IMR-90 (cell line): Measurements from ENCODE around the gene GSN. TPM values are rescaled to one million over a fixed set of nuclear protein-coding genes. Genes with fewer than 3 reads are reported as not detected.
A peak's percentile ranks its signal among the peaks of the same experiment; 100 is the strongest.

ENCODE experiments used
- ATAC-seq: fragments of 200-7000 bp; cut with Tn5 transposase; 2 replicates; pipeline ENCODE4 v1.9.1; 2020; ENCODE audit warnings: low read depth, mild to moderate bottlenecking, moderate library complexity
- BruUV-seq: library from RNA; stranded (reverse); fragments of 400-500 nt; replicated peaks from 2 replicates; lab custom pipeline; 2021; lab: Mats Ljungman, UMichigan
- CTCF ChIA-PET: fragments of 300-600 bp; formaldehyde crosslinking; extraction: SDS; loops from one replicate; lab custom pipeline; 2021; ENCODE audit warnings: antibody characterized with exemption; lab: Yijun Ruan, JAX
- POLR2A ChIA-PET: fragments of 300-600 bp; sonication (Branson Sonifier 250); formaldehyde crosslinking; loops from one replicate; lab custom pipeline; 2022; ENCODE audit warnings: antibody characterized with exemption; ENCODE audit not compliant: unreplicated experiment; lab: Charles Lee
- DNase-seq: peaks from one replicate; pipeline ENCODE4 v3.0.0; 2013
- H2AFZ ChIP-seq: replicated peaks from 2 replicates; pipeline ENCODE3; 2013; ENCODE audit warnings: low read length, mild to moderate bottlenecking; ENCODE audit not compliant: poor library complexity
- H2AK5ac ChIP-seq: 2 replicates; pipeline ENCODE4 v1.6.1; 2013; ENCODE audit warnings: low read depth, low read length, inconsistent platforms
- H2AK9ac ChIP-seq: replicated peaks from 2 replicates; pipeline ENCODE3; 2013; ENCODE audit warnings: mild to moderate bottlenecking, low read depth, low read length, moderate library complexity; ENCODE audit not compliant: poor library complexity
- H2BK120ac ChIP-seq: 2 replicates; pipeline ENCODE4 v1.6.1; 2013; ENCODE audit warnings: low read depth, low read length, inconsistent platforms
- H2BK15ac ChIP-seq: 3 replicates; pipeline ENCODE4 v1.6.1; 2013; ENCODE audit warnings: low read depth, low read length, inconsistent platforms
- H2BK20ac ChIP-seq: 2 replicates; pipeline ENCODE4 v1.6.1; 2013; ENCODE audit warnings: low read depth, mild to moderate bottlenecking, inconsistent platforms, low read length, moderate library complexity
- H2BK5ac ChIP-seq: 2 replicates; pipeline ENCODE4 v1.6.1; 2013; ENCODE audit warnings: mild to moderate bottlenecking, low read depth, low read length, inconsistent platforms; ENCODE audit not compliant: poor library complexity, severe bottlenecking
- H3K14ac ChIP-seq: replicated peaks from 2 replicates; pipeline ENCODE4 v1.6.1; 2013; ENCODE audit warnings: low read depth, low read length, inconsistent platforms
- H3K18ac ChIP-seq: 2 replicates; pipeline ENCODE4 v1.6.1; 2013; ENCODE audit warnings: low read depth, low read length, control low read depth
- H3K23ac ChIP-seq: 2 replicates; pipeline ENCODE4 v1.6.1; 2013; ENCODE audit warnings: low read depth, low read length, inconsistent platforms
- H3K27ac ChIP-seq: 2 replicates; pipeline ENCODE4 v1.5.1; 2013; ENCODE audit warnings: mild to moderate bottlenecking, control low read depth, low read length; ENCODE audit not compliant: insufficient read depth
- H3K27me3 ChIP-seq: 2 replicates; pipeline ENCODE4 v1.6.1; 2013; ENCODE audit warnings: low read length; ENCODE audit not compliant: control insufficient read depth, insufficient read depth
- H3K36me3 ChIP-seq: 2 replicates; pipeline ENCODE4 v1.6.1; 2013; ENCODE audit warnings: low read length, mixed read lengths; ENCODE audit not compliant: control insufficient read depth, insufficient read depth
- H3K4ac ChIP-seq: 2 replicates; pipeline ENCODE4 v1.6.1; 2013; ENCODE audit warnings: low read depth, low read length, inconsistent platforms
- H3K4me1 ChIP-seq: 2 replicates; pipeline ENCODE4 v1.6.1; 2013; ENCODE audit warnings: low read length, mixed read lengths; ENCODE audit not compliant: control insufficient read depth, insufficient read depth
- H3K4me2 ChIP-seq: 2 replicates; pipeline ENCODE4 v1.6.1; 2013; ENCODE audit warnings: low read depth, mild to moderate bottlenecking, control low read depth, low read length, moderate library complexity
- H3K4me3 ChIP-seq: 2 replicates; pipeline ENCODE4 v1.5.1; 2013; ENCODE audit warnings: low read depth, mild to moderate bottlenecking, control low read depth, low read length, moderate library complexity; ENCODE audit not compliant: insufficient read depth
- H3K56ac ChIP-seq: 2 replicates; pipeline ENCODE4 v1.6.1; 2013; ENCODE audit warnings: low read length, inconsistent platforms; ENCODE audit not compliant: insufficient read depth; ENCODE audit errors: extremely low read depth
- H3K79me1 ChIP-seq, 2 experiments: 2 replicates each; pipeline ENCODE4 v1.6.1; 2013; ENCODE audit warnings: low read length in 2 of 2, inconsistent platforms in 1 of 2, low read depth in 1 of 2
- H3K9ac ChIP-seq: 2 replicates; pipeline ENCODE4 v1.6.1; 2013; ENCODE audit warnings: low read depth, low read length, control low read depth
- H3K9me1 ChIP-seq: 2 replicates; pipeline ENCODE4 v1.6.1; 2013; ENCODE audit warnings: low read length, inconsistent platforms; ENCODE audit not compliant: insufficient read depth
- H3K9me3 ChIP-seq: 2 replicates; pipeline ENCODE4 v1.6.1; 2013; ENCODE audit warnings: low read length; ENCODE audit not compliant: control insufficient read depth, insufficient read depth
- H4K20me1 ChIP-seq: 2 replicates; pipeline ENCODE4 v1.6.1; 2013; ENCODE audit warnings: low read length, inconsistent platforms; ENCODE audit not compliant: insufficient read depth
- H4K5ac ChIP-seq: 2 replicates; pipeline ENCODE4 v1.6.1; 2013; ENCODE audit warnings: mild to moderate bottlenecking, low read depth, low read length, control low read depth
- H4K8ac ChIP-seq, 2 experiments: 2 replicates each; pipeline ENCODE4 v1.6.1; 2013; ENCODE audit warnings: low read depth in 2 of 2, low read length in 2 of 2, control low read depth in 1 of 2, inconsistent platforms in 1 of 2
- H4K91ac ChIP-seq: 2 replicates; pipeline ENCODE4 v1.6.1; 2013; ENCODE audit warnings: low read depth, low read length, inconsistent platforms; ENCODE audit not compliant: insufficient read depth
- BHLHE40 ChIP-seq: fragments of 150-350 bp; IDR thresholded peaks from 2 replicates; pipeline ENCODE4 v1.6.1; 2016; ENCODE audit warnings: mild to moderate bottlenecking, low read depth, low read length
- CEBPB ChIP-seq: IDR thresholded peaks from 2 replicates; pipeline ENCODE4 v1.6.1; 2012; ENCODE audit warnings: low read depth, low read length, improper control_type of control experiment
- CHD1 ChIP-seq: IDR thresholded peaks from 2 replicates; pipeline ENCODE4 v1.6.1; 2012; ENCODE audit warnings: low read depth, low read length, improper control_type of control experiment
- CTCF ChIP-seq: conservative IDR thresholded peaks from 2 replicates; pipeline ENCODE4 v1.5.1; 2012; ENCODE audit warnings: mild to moderate bottlenecking, low read depth, low read length, improper control_type of control experiment
- ELK1 ChIP-seq: fragments of 150-350 bp; IDR thresholded peaks from 2 replicates; pipeline ENCODE4 v1.6.1; 2016; ENCODE audit warnings: low read depth, mild to moderate bottlenecking, low read length, moderate library complexity, borderline replicate concordance
- FOS ChIP-seq: fragments of 150-350 bp; IDR thresholded peaks from 2 replicates; pipeline ENCODE4 v1.6.1; 2016; ENCODE audit warnings: low read depth, low read length
- MAZ ChIP-seq: IDR thresholded peaks from 2 replicates; pipeline ENCODE4 v1.6.1; 2012; ENCODE audit warnings: low read depth, mild to moderate bottlenecking, low read length, improper control_type of control experiment, moderate library complexity, borderline replicate concordance
- MXI1 ChIP-seq: IDR thresholded peaks from 2 replicates; pipeline ENCODE4 v1.6.1; 2012; ENCODE audit warnings: low read depth, mild to moderate bottlenecking, low read length, moderate library complexity, borderline replicate concordance
- NFE2L2 ChIP-seq: fragments of 150-350 bp; IDR thresholded peaks from 2 replicates; pipeline ENCODE4 v1.6.1; 2016; ENCODE audit warnings: low read depth, mild to moderate bottlenecking, low read length
- POLR2A ChIP-seq: IDR thresholded peaks from 2 replicates; pipeline ENCODE4 v1.6.1; 2012; ENCODE audit warnings: mild to moderate bottlenecking, low read depth, low read length
- RAD21 ChIP-seq: IDR thresholded peaks from 2 replicates; pipeline ENCODE4 v1.6.1; 2012; ENCODE audit warnings: low read length, improper control_type of control experiment
- RFX5 ChIP-seq: IDR thresholded peaks from 2 replicates; pipeline ENCODE4 v1.8.0; 2012; ENCODE audit warnings: low read depth, mild to moderate bottlenecking, low read length, moderate library complexity
- SMC3 ChIP-seq: fragments of 150-350 bp; IDR thresholded peaks from 2 replicates; pipeline ENCODE4 v1.6.1; 2016; ENCODE audit warnings: low read depth, mild to moderate bottlenecking, antibody characterized with exemption, low read length, moderate library complexity
- WGBS, 2 experiments: methylation state at CpG; one replicate each; pipeline versions ENCODE4 v1.1.5 to v1.1.7; 2013; ENCODE audit warnings: missing lambda C conversion rate in 2 of 2; ENCODE audit not compliant: insufficient read length in 1 of 2; ENCODE audit errors: extremely low coverage in 2 of 2; 5-methylcytosine and 5-hydroxymethylcytosine counted together
- dilution Hi-C: fragments of 300-500 bp; cut with HindIII; formaldehyde crosslinking; loops from one replicate; pipeline ENCODE4 v1.14.3; 2018; ENCODE audit warnings: low sequenced_read_pairs; ENCODE audit not compliant: unreplicated experiment
- in situ Hi-C: fragments of 300-500 bp; cut with MboI; formaldehyde crosslinking; loops from 3 replicates; pipeline ENCODE4 v1.14.3; 2019; ENCODE audit warnings: low sequenced_read_pairs, inconsistent platforms, mixed read lengths
- intact Hi-C: fragments of 100-400 bp; cut with micrococcal nuclease; formaldehyde crosslinking; loops from 2 replicates; pipeline ENCODE4 v1.10.0; 2022
- polyA plus RNA-seq, 3 experiments: library from polyadenylated mRNA; depleted of rRNA; stranded (reverse); fragments of >200 nt; gene quantifications; 2 replicates each; pipeline ENCODE4 v1.2.3, GENCODE V29; 2012; ENCODE audit warnings: low replicate concordance in 1 of 3
- total RNA-seq: library from RNA; depleted of rRNA; stranded (reverse); fragments of >200 nt; gene quantifications from 2 replicates; pipeline ENCODE4 v1.2.3, GENCODE V29; 2012
- TF ChIP-seq, protein P1 (sequence below): fragments of 150-350 bp; IDR thresholded peaks from 2 replicates; pipeline ENCODE4 v1.6.1; 2017; ENCODE audit warnings: mild to moderate bottlenecking, antibody characterized with exemption, low read length, low read depth

Gene GSN
- total and polyA plus RNA-seq, 2 of the 4 experiments (the other 2 are of a cell fraction): 495 to 547 TPM

DNA sequence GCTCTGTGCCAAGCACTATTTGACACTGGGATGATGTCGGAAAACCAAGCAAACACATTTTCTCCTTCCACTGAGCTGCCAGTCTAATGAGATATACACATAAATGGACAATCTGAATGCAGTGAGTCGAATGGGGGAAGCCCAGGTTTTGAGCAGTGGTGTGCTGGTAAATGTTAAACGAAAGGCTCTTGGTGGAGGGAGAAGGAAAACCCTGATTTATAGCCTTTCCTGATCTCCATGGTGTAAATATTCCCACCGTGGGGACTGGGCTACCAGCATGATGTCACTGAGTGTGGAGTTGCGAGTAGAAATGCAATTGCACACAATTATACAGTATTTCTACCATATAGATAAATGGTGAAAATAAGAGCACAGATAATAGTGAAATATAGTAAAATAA, 5.0 kb upstream of the GSN start:
- no peak overlapping the region for H2BK20ac ChIP-seq
- CTCF ChIA-PET: no interaction called here
- ATAC-seq: no peak
- no peak overlapping the region; the same call in 1 of the 2 replicates for H3K18ac ChIP-seq
- BruUV-seq: no TSS peak
- H3K9me3 ChIP-seq: no peaks in the 10 kb centered on the region
- no peak overlapping the region for H4K5ac ChIP-seq
- H4K8ac ChIP-seq: no peak overlapping the region
- H3K27me3 ChIP-seq: no peaks in the 10 kb centered on the region
- peaks cover 0 to 6% of the 10 kb centered on the region in 2 experiments; a peak in 2 of 4 replicates for H3K79me1 ChIP-seq
- no peak overlapping the region for H3K9ac ChIP-seq
- H3K56ac ChIP-seq: no peak overlapping the region
- H2AK9ac ChIP-seq: no peak overlapping the region
- H2BK15ac ChIP-seq: no peak overlapping the region
- intact Hi-C loops: no loop called here
- no CpG with 5 or more reads among the region's 5 CpGs for WGBS, 2 experiments
- H3K9me1 ChIP-seq: peaks cover 11% of the 10 kb centered on the region; the same call in 1 of the 2 replicates
- no peak overlapping the region for H3K4me3 ChIP-seq
- H4K91ac ChIP-seq: no peak overlapping the region
- no peak overlapping the region for H3K4ac ChIP-seq
- peak overlapping the region; percentile 25; the same call in 1 of the 2 replicates for H2AK5ac ChIP-seq
- H3K4me2 ChIP-seq: no peak overlapping the region
- H4K20me1 ChIP-seq: no peaks in the 10 kb centered on the region
- POLR2A ChIA-PET: no interaction called here
- no peak overlapping the region for H2BK120ac ChIP-seq
- peaks cover 12% of the 10 kb centered on the region for H3K4me1 ChIP-seq
- H3K36me3 ChIP-seq: no peaks in the 10 kb centered on the region
- H3K27ac ChIP-seq: no peak overlapping the region
- DNase-seq: no peak
- no peak for TF ChIP-seq CEBPB
- no peak for TF ChIP-seq CTCF
- TF ChIP-seq RFX5: no peak
- no peak for TF ChIP-seq POLR2A
- TF ChIP-seq RAD21: no peak
- no peak for TF ChIP-seq MAZ
- no peak for TF ChIP-seq CHD1
- no peak for TF ChIP-seq NFE2L2
- no peak for TF ChIP-seq SMC3
- TF ChIP-seq ELK1: no peak
- TF ChIP-seq BHLHE40: no peak
- TF ChIP-seq, protein P1, sequence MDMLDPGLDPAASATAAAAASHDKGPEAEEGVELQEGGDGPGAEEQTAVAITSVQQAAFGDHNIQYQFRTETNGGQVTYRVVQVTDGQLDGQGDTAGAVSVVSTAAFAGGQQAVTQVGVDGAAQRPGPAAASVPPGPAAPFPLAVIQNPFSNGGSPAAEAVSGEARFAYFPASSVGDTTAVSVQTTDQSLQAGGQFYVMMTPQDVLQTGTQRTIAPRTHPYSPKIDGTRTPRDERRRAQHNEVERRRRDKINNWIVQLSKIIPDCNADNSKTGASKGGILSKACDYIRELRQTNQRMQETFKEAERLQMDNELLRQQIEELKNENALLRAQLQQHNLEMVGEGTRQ: no peak
- TF ChIP-seq FOS: no peak
- no peak for TF ChIP-seq MXI1
- H3K23ac ChIP-seq: no peak overlapping the region
- no peak overlapping the region for H2BK5ac ChIP-seq
- in situ Hi-C loops: no loop called here
- no peak overlapping the region for H3K14ac ChIP-seq
- no peak overlapping the region for H2AFZ ChIP-seq
- dilution Hi-C loops: no loop called here
